ENCODE measurements around the gene FDCSP. TPM values are rescaled to one million over a fixed set of nuclear protein-coding genes. Genes with fewer than 3 reads are reported as not detected.
"Not testable (repeated sequence)": the region's sequence is repeated elsewhere in the genome, so short reads cannot be mapped to it uniquely, and the experiment has no call there.

The FDCSP gene
- total RNA-seq, 2 donors from 2014 or later = not detected

DNA sequence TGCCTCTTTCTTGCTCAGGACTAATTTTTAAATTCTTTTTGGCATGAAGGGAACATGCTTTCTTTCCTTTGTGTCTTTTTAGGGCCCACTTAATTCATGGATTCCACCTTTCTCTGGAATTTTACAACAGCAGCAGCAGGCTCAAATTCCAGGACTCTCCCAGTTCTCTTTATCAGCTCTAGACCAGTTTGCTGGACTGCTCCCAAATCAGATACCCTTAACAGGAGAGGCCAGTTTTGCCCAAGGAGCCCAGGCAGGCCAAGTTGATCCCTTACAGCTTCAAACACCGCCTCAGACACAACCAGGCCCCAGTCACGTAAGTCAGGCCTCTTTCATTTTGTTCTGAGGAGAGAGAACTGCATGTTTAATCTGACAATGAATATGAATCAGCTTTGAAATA is 28.1 kb upstream of the FDCSP start:
- Mint-ChIP-seq H3K27ac (no peak overlapping the region), H3K27me3 (no peaks in the 10 kb centered on the region), H3K4me1 (no peaks in the 10 kb centered on the region), H3K36me3 (ENCODE audit: low read depth) (no peaks in the 10 kb centered on the region), H3K4me3 (no peak overlapping the region)
- no peak for DNase-seq
- H3K9me3 ChIP-seq (ENCODE audit: control insufficient read depth, low read length, poor library complexity, severe bottlenecking) = no peaks in the 10 kb centered on the region
- no peak for ATAC-seq

GRCh38 chr4:70203601-70204000 is 22.3 kb upstream of the FDCSP start:
- Mint-ChIP-seq H3K4me3 (no peak overlapping the region), H3K36me3 (ENCODE audit: low read depth) (no peaks in the 10 kb centered on the region), H3K27me3 (no peaks in the 10 kb centered on the region), H3K27ac (no peak overlapping the region), H3K4me1 (no peaks in the 10 kb centered on the region)
- DNase-seq (no peak), ATAC-seq (no peak)
- no peaks in the 10 kb centered on the region for H3K9me3 ChIP-seq (ENCODE audit: control insufficient read depth, low read length, poor library complexity, severe bottlenecking)

DNA sequence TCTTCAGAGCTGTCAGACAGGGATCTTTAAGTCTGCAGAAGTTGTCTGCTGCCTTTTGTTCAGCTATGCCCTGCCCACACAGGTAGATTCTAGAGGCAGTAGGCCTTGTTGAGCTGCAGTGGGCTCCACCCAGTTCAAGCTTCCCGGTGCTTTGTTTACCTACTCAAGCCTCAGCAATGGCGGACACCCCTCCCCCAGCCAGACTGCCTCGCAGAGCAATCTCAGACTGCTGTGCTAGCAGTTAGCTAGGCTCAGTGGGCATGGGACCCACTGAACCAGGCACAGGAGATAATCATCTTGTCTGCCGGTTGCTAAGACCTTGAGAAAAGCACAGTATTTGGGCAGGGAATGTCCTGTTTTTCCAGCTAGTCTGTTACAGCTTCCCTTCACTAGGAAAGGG is 13.2 kb upstream of the FDCSP start:
- H3K27ac Mint-ChIP-seq; DNase-seq; H3K9me3 ChIP-seq (ENCODE audit: control insufficient read depth, low read length, poor library complexity, severe bottlenecking); H3K4me3 Mint-ChIP-seq; H3K27me3 Mint-ChIP-seq; ATAC-seq; H3K4me1 Mint-ChIP-seq; H3K36me3 Mint-ChIP-seq (ENCODE audit: low read depth): not testable (repeated sequence)

GRCh38 chr4:70216109-70216508 is 9.8 kb upstream of the FDCSP start:
- not testable (repeated sequence) for H3K9me3 ChIP-seq (ENCODE audit: control insufficient read depth, low read length, poor library complexity, severe bottlenecking); H3K27ac Mint-ChIP-seq; H3K36me3 Mint-ChIP-seq (ENCODE audit: low read depth); H3K27me3 Mint-ChIP-seq; ATAC-seq; DNase-seq; H3K4me1 Mint-ChIP-seq; H3K4me3 Mint-ChIP-seq

GRCh38 chr4:70216550-70216949 is 9.4 kb upstream of the FDCSP start:
- ATAC-seq; H3K4me1 Mint-ChIP-seq; H3K36me3 Mint-ChIP-seq (ENCODE audit: low read depth); H3K27me3 Mint-ChIP-seq; H3K4me3 Mint-ChIP-seq; H3K27ac Mint-ChIP-seq; H3K9me3 ChIP-seq (ENCODE audit: control insufficient read depth, low read length, poor library complexity, severe bottlenecking); DNase-seq: not testable (repeated sequence)

DNA sequence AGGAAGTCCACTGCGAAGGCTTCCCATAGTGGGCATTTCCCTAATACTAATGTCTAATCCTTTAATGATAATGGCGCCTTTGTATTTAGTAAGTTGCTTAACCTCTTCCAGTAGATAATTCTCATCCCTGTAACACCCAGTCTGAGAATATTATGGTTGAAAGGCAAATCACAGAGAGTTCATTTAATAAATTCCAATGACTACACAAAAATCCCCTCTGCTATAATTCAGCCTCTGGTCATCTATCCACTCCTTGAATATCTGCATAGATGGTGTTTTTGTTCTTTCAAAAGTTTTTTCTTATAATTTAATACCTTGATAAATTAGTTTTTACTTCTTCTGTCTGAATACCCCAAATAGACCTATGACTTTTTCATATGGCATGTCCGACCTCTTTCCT is 4.5 kb upstream of the FDCSP start:
- ATAC-seq; DNase-seq; H3K27ac Mint-ChIP-seq; H3K27me3 Mint-ChIP-seq; H3K9me3 ChIP-seq (ENCODE audit: control insufficient read depth, low read length, poor library complexity, severe bottlenecking); H3K36me3 Mint-ChIP-seq (ENCODE audit: low read depth); H3K4me1 Mint-ChIP-seq; H3K4me3 Mint-ChIP-seq: not testable (repeated sequence)

GRCh38 chr4:70221818-70222217 is 4.1 kb upstream of the FDCSP start:
- not testable (repeated sequence) for H3K27me3 Mint-ChIP-seq; ATAC-seq; H3K4me1 Mint-ChIP-seq; DNase-seq; H3K27ac Mint-ChIP-seq; H3K36me3 Mint-ChIP-seq (ENCODE audit: low read depth); H3K9me3 ChIP-seq (ENCODE audit: control insufficient read depth, low read length, poor library complexity, severe bottlenecking); H3K4me3 Mint-ChIP-seq

GRCh38 chr4:70236125-70236524 is 10.2 kb downstream of the FDCSP start:
- H3K27me3 Mint-ChIP-seq = no peaks in the 10 kb centered on the region
- H3K27ac Mint-ChIP-seq = no peak overlapping the region
- DNase-seq = no peak

GRCh38 chr4:70239131-70239883 is 13.4 kb downstream of the FDCSP start:
- H3K9me3 ChIP-seq (ENCODE audit: control insufficient read depth, low read length, poor library complexity, severe bottlenecking) = no peaks in the 10 kb centered on the region
- H3K27me3 Mint-ChIP-seq = no peaks in the 10 kb centered on the region
- ATAC-seq (no peak), DNase-seq (no peak)
- no peak overlapping the region for H3K4me3 Mint-ChIP-seq
- no peaks in the 10 kb centered on the region for H3K4me1 Mint-ChIP-seq
- H3K36me3 Mint-ChIP-seq (ENCODE audit: low read depth) = no peaks in the 10 kb centered on the region
- H3K27ac Mint-ChIP-seq = no peak overlapping the region

More at GRCh38 chr4:70236125-70236524, 10.2 kb downstream of the FDCSP start:
- H3K36me3 Mint-ChIP-seq (ENCODE audit: low read depth) = no peaks in the 10 kb centered on the region
- H3K4me3 Mint-ChIP-seq = no peak overlapping the region
- H3K9me3 ChIP-seq (ENCODE audit: control insufficient read depth, low read length, poor library complexity, severe bottlenecking) = no peaks in the 10 kb centered on the region
- no peaks in the 10 kb centered on the region for H3K4me1 Mint-ChIP-seq
- no peak for ATAC-seq

- Mint-ChIP-seq H3K36me3 (ENCODE audit: low read depth) (no peaks in the 10 kb centered on the region), H3K4me1 (no peaks in the 10 kb centered on the region), H3K27me3 (no peaks in the 10 kb centered on the region), H3K4me3 (no peak overlapping the region), H3K27ac (no peak overlapping the region)
- no peak for ATAC-seq
- no peaks in the 10 kb centered on the region for H3K9me3 ChIP-seq (ENCODE audit: control insufficient read depth, low read length, poor library complexity, severe bottlenecking)
- no peak for DNase-seq
Measured at GRCh38 chr4:70239884-70240591, 14.1 kb downstream of the FDCSP start.

- H3K27me3 Mint-ChIP-seq; H3K4me3 Mint-ChIP-seq; ATAC-seq; H3K27ac Mint-ChIP-seq; H3K36me3 Mint-ChIP-seq (ENCODE audit: low read depth); DNase-seq; H3K4me1 Mint-ChIP-seq; H3K9me3 ChIP-seq (ENCODE audit: control insufficient read depth, low read length, poor library complexity, severe bottlenecking): not testable (repeated sequence)
Measured at GRCh38 chr4:70242297-70242696, 16.4 kb downstream of the FDCSP start, which contains the start of gene CSN3. Gene CSN3 (plus strand): TSS chr4:70242597. CDS start chr4:70244820, 2,223 bp downstream.

- H3K4me3 Mint-ChIP-seq = no peak overlapping the region
- DNase-seq = no peak
- ATAC-seq = no peak
- H3K27me3 Mint-ChIP-seq = no peaks in the 10 kb centered on the region
- H3K27ac Mint-ChIP-seq = no peak overlapping the region
- no peaks in the 10 kb centered on the region for H3K4me1 Mint-ChIP-seq
- no peaks in the 10 kb centered on the region for H3K9me3 ChIP-seq (ENCODE audit: control insufficient read depth, low read length, poor library complexity, severe bottlenecking)
- H3K36me3 Mint-ChIP-seq (ENCODE audit: low read depth) = no peaks in the 10 kb centered on the region
Measured at GRCh38 chr4:70243091-70243490, 17.2 kb downstream of the FDCSP start.

- DNase-seq (no peak), ATAC-seq (no peak)
- H3K4me1 Mint-ChIP-seq = no peaks in the 10 kb centered on the region
- no peak overlapping the region for H3K4me3 Mint-ChIP-seq
- no peaks in the 10 kb centered on the region for H3K36me3 Mint-ChIP-seq (ENCODE audit: low read depth)
- H3K27ac Mint-ChIP-seq = no peak overlapping the region
- no peaks in the 10 kb centered on the region for H3K9me3 ChIP-seq (ENCODE audit: control insufficient read depth, low read length, poor library complexity, severe bottlenecking)
- H3K27me3 Mint-ChIP-seq = no peaks in the 10 kb centered on the region
Measured at GRCh38 chr4:70251250-70251944, 25.5 kb downstream of the FDCSP start.

Measured in T-helper 17 cell (primary cell).